GM12872 (cell line): Measurements from ENCODE around the gene ERC2.

Experiments used
- CTCF ChIP-seq: IDR thresholded peaks from 3 replicates; pipeline ENCODE4 v1.5.1; 2011; ENCODE audit warnings: low read depth, mild to moderate bottlenecking, low read length, moderate library complexity; ENCODE audit not compliant: insufficient read depth

ERC2 gene

GRCh38 chr3:55486101-55486856 is 982.0 kb downstream of the ERC2 start:
- no peak for TF ChIP-seq CTCF

- peak; percentile 71 for TF ChIP-seq CTCF
Observed at GRCh38 chr3:55484801-55485791, 983.2 kb downstream of the ERC2 start.

GRCh38 chr3:55484191-55484689 is 984.0 kb downstream of the ERC2 start:
- no peak for TF ChIP-seq CTCF

GRCh38 chr3:55483196-55484095 is 984.8 kb downstream of the ERC2 start:
- TF ChIP-seq CTCF = no peak

- no peak for TF ChIP-seq CTCF
Observed at GRCh38 chr3:55482496-55483195, 985.6 kb downstream of the ERC2 start.

GRCh38 chr3:55481744-55482495 is 986.3 kb downstream of the ERC2 start:
- TF ChIP-seq CTCF = no peak
